Measurements from ENCODE around the gene ZBED4.

The ZBED4 gene

DNA sequence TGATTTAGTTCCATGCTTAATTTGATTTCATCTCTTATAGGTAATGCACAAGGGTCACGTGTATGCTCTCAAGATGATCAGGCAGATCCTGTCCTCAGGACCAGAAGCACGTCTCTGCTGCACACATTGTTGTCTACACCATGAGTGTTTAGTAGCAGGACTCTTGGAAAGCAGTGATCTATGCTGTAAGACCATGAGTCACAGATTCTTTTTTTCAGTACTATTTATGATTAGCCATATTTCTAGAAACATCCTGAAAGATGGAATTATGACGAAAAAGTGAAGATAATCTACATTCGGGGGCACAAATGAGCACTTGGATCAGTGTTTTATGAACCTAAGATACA, 29.6 kb downstream of the ZBED4 start:
- no peak for DNase-seq

DNA sequence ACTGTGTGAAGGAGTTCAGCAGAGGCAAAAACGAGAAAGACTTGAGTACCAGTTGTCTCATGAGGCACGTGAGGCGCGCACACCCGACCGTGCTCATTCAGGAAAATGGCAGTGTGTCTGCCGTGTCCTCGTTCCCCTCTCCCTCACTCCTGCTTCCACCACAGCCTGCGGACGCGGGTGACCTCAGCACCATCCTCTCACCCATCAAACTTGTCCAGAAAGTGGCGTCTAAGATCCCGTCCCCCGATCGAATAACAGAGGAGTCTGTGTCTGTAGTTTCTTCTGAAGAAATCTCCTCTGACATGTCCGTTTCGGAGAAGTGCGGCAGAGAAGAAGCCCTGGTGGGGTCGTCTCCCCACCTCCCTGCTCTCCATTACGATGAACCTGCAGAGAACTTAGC, 30.4 kb downstream of the ZBED4 start:
- DNase-seq, result no peak

DNA sequence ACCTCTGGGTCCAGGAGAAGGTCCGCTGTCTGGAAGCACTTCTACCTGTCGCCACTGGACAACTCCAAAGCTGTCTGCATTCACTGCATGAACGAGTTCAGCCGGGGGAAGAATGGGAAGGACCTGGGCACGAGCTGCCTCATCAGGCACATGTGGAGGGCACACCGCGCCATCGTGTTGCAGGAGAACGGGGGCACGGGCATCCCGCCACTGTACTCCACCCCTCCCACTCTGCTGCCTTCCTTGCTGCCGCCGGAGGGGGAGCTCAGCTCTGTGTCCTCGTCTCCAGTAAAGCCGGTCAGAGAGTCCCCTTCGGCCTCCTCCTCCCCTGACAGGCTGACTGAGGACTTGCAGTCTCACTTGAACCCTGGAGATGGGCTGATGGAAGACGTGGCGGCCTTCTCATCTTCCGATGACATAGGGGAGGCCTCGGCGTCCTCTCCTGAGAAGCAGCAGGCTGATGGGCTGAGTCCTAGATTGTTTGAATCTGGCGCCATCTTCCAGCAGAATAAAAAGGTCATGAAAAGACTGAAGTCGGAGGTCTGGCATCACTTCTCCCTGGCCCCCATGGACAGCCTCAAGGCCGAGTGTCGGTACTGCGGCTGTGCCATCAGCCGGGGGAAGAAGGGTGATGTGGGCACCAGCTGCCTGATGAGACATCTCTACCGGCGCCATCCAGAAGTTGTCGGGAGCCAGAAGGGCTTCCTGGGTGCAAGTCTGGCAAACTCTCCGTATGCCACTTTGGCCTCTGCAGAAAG, 31.0 kb downstream of the ZBED4 start:
- no peak for DNase-seq

DNA sequence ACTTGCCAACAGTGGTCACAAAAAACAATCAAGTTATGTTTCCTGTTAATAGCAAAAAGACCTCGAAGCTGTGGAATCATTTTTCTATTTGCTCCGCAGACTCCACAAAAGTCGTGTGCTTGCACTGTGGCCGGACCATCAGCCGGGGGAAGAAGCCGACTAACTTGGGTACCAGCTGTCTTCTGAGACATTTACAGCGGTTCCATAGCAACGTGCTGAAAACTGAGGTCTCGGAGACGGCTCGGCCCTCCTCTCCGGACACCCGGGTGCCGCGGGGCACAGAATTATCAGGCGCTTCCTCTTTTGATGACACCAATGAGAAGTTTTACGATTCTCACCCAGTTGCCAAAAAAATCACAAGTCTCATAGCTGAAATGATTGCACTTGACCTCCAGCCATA, 31.6 kb downstream of the ZBED4 start:
- DNase-seq, result no peak

DNA sequence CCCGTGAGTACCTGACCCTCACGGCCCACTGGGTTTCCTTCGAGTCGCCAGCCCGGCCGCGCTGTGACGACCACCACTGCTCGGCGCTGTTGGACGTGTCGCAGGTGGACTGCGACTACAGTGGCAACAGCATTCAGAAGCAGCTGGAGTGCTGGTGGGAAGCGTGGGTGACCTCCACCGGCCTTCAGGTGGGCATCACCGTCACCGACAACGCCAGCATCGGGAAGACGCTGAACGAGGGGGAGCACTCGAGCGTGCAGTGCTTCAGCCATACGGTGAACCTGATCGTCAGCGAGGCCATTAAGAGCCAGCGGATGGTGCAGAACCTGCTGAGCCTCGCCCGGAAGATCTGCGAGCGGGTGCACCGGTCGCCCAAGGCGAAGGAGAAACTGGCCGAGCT, 32.2 kb downstream of the ZBED4 start:
- DNase-seq, result no peak

DNA sequence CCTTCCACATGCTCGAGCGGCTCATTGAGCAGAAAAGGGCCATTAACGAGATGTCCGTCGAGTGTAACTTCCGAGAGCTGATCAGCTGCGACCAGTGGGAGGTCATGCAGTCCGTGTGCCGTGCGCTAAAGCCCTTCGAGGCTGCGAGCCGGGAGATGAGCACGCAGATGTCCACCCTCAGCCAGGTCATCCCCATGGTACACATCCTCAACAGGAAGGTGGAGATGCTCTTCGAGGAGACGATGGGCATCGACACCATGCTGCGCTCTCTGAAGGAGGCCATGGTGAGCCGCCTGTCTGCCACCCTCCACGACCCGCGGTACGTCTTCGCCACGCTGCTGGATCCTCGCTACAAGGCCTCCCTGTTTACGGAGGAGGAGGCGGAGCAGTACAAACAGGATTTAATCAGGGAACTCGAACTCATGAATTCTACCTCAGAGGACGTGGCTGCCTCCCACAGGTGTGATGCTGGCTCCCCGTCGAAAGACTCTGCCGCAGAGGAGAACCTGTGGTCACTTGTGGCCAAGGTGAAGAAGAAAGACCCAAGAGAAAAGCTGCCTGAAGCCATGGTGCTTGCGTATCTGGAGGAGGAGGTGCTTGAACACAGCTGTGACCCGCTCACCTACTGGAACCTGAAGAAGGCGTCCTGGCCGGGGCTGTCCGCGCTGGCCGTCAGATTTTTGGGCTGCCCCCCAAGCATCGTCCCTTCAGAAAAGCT, 32.9 kb downstream of the ZBED4 start:
- DNase-seq, result no peak

DNA sequence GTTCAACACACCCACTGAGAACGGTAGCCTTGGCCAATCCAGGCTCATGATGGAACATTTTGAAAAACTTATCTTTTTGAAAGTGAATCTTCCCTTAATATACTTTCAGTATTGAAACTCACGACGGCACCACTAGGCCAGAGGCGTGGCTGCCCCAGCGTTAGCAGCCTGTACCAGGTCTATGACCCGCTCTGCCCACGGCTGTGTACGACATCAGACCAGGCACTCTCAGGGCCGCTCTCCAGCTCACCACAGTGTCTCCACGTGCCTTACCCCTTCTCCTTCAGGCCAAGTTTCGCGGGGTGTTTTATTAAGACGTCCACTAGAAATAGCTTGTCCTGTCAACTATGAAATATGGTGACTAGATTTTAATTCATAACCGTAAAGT, 33.4 kb downstream of the ZBED4 start:
- no peak for DNase-seq

DNA sequence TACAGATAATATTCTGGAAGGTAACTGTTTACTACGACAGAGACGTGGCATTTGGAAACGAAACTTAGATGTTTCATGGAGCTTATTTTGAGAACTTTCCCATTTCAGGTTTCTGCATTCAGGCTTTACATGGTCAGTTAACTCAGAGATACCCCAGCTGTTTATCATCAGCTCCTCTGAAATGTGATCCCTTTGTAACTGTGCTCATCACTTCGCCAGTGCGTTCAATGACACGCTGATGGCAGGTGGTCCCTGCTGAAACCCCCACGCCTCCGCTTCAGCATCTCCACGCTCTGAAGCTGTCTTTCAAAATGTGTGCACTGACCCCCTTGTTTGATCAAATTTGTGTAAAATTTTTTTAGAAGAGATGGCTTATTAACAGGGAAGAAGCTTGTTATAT, 34.1 kb downstream of the ZBED4 start:
- no peak for DNase-seq

DNA sequence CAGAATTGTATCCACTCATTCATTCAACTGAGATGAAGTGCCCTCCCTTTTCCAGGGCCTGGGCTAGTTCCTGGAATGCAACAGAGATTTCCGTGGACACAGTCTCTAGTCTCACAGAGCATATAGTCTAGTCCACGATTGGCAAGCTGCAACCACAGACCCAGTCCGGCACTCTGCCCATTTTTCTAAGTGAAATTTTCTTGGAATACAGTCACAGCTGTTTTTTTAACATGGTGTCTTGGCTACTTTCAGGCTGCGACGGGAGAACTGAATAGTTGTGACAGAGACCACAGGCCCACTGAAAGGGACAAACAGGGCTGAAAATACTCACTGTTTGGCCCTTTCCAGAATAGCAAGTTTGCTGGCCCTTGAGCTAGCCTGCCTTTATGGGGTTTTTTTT, 35.4 kb downstream of the ZBED4 start:
- DNase-seq, result no peak

DNA sequence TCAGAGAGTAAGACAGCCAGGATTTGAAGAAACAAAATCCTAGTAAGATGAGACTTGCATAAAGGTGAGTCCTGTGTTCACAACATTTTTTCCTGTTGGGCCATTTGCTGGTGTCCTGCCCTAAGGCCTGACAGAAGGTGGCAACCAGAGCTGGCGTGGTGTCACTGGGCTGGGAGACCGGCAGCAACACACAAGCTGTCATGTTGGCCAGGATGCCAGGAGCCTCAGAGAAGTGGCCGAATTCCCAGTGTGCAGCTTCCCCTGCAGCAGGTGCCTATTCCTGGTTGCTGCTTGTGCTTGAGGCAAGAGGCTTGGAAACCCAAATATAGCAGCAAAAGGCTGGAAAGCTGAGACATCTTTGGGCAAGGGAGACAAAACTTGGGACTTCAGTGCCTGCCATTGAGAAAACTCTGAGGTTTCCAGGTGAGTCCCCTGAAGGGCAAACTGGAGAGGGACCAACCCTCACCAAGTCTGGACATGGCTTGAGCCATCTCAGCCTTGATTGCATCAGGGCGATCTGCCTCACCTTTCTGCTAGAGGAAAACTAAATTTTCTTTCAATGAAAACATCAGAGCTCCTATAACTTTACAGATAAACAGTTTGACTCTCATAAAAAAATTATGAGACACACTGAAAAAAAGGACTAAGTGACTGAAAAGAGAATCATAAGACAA, 38.7 kb downstream of the ZBED4 start:
- DNase-seq, result no peak

DNA sequence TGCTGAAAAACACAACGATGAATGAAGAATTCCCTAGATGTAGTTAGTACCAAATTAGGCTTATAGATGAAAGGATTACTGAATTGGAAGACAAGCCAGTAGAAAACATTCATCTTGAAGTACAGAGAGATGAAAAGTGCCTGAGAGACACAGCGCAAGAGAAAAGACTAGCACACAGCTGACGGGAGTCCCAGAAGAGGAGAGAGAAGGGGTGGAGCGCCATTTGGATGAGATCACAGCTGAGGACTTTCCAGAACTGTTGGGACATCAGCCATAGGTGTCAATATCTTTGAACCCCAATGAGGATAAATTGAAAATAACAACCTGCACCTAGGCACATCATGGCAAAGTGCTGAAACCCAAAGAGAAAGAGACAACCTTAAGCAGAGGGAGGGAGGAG, 39.4 kb downstream of the ZBED4 start:
- DNase-seq, result no peak

DNA sequence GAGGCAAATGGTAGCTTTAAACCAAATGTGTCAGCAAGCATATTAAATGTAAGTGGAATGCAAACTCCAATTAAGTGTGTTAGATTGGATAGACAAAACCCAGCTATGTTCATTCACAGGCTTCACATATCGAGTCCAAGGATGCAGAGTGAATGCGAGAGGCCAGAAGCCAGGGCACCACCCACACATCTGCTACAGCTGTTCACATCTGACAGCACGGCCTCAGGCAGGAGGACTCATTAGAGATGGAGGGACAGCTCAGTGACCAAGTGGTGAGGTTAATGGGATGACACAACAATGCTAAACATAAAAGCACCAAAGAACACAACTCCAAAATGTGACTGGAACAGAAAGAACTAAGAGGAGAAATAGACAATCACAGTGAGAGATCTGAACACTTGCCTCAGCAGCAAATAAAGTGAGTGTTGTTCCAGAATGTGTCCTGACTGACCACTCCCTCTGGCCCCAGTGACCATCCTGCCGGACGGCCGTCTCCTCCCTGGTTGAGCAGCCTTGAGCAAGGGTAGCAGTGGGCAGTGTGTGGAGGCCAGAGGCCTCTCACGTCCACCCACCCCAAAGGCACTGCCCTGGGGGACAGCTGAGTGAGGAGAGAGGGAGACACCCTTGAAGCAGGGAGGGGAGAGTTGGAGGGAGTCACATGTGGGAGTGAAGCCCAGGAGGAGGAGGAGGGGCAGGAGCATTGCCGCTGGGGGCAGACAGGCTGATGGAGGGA, 40.8 kb downstream of the ZBED4 start:
- no peak for DNase-seq

DNA sequence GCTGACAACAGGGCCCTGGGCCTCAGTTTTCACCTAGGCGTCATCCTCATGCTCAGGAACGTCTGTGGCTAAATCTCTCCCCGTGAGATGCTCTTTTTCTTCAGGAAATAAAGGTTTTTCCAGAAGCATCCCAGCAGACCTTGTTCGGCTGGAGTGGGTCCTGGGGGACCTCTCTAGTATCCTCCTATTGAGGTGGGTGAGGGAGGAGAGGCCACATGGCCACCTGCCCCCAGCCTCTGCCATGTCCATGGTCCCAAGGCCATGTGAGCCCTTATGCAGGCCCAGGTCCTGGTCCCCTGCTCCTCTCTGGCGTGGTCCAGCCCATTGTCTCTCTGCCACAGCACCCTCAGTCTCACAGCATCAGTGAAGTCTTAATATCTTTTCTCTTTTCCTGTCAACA, 42.6 kb downstream of the ZBED4 start:
- DNase-seq, result no peak

DNA sequence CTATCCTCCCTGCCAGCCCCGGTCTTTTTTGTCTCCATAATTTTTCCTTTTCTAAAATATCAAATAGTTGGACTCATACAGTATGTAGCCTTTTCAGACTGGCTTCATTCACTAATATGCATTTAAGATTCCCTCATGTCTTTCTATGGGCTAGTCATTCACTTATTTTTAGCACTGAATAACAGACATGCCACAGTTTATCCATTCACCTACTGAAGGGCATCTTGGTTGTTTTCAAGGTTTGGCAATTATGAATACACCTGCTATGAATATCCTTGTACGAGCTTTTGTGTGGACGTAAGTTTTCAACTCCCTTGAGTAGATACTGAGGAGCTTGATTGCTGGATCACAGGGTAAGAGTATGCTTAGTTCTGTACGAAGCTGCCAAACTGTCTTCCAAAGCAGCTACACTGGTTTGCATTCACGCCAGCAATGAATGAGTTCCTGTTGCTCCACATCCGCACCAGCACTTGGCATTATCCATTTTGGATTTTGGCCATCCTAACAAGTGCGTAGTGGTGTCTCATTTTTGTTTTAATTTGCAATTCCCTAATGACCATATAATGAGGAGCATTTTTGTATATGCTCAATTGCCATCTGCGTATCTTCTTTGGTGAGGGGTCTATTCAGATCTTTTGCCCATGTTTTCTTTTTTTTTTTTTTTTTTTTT, 43.5 kb downstream of the ZBED4 start:
- DNase-seq, result no peak

DNA sequence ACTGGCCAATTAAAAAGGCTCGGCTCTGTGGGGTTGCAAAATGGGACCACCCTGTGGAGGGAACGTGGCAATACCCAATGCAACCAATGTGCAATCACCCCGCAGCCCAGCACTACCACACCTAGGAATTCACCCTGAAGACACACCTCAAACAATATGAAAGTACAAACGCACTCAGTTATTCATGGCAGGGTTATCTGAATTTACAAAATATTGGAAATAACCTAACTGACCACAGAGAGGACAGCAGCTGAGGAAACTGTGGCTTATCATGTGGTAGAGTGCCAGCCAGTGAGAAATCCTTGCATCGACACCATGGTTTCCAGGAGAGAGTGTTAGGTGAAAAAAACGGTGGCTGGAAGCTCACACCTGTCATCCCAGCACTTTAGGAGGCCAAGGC, 45.9 kb downstream of the ZBED4 start:
- DNase-seq, result no peak

DNA sequence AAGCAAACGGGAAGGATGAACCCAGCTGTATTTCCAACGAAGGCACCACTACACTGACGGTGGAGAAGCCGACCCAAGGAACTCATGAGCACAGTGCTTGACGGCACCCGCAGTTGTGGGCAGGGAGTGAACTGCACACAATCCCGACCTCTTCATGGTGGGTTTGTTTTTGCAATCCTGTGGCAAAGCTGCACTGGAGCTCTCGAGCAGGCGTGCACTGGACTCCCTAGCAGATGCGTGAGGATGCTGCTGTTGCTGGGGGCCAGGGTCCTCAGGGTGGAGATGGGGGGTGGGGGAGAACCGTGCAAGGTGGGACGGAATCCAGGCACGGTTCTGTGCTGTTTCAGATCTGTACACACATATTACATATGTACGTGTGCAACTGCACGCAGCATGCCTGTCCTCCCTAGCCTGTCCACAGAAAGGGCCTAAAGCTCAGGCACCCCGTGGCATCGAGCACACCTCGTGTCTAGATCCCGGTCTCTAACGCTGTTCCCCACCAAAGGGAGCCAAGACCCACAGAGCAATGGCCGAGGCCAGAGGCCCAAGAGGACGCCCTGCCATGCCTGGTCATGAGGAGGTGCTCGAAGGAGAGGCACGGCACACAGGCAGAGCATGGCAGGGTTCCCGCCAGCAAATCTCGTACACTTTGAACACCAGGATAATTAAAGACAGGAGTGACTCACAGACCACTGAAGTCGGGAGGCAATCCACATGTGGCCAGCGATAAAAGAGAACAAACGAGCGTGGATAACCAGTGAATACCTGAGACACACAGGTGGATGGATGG, 47.0 kb downstream of the ZBED4 start:
- DNase-seq, result no peak

DNA sequence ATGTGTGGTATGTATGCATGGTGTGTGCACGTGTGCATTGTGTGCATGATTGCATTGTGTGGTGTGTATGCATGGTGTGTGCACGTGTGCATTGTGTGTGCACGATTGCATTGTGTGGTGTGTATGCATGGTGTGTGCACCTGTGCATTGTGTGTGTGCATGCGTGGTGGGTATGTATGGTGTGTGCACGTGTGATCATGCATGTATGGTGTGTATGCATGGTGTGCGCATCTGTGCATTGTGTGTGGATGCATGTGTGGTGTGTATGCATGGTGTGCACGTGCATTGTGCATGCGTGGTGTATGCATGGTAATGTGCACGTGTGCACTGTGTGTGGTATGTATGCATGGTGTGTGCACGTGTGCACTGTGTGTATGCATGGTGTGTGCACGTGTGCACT, 47.8 kb downstream of the ZBED4 start:
- DNase-seq, result no peak

DNA sequence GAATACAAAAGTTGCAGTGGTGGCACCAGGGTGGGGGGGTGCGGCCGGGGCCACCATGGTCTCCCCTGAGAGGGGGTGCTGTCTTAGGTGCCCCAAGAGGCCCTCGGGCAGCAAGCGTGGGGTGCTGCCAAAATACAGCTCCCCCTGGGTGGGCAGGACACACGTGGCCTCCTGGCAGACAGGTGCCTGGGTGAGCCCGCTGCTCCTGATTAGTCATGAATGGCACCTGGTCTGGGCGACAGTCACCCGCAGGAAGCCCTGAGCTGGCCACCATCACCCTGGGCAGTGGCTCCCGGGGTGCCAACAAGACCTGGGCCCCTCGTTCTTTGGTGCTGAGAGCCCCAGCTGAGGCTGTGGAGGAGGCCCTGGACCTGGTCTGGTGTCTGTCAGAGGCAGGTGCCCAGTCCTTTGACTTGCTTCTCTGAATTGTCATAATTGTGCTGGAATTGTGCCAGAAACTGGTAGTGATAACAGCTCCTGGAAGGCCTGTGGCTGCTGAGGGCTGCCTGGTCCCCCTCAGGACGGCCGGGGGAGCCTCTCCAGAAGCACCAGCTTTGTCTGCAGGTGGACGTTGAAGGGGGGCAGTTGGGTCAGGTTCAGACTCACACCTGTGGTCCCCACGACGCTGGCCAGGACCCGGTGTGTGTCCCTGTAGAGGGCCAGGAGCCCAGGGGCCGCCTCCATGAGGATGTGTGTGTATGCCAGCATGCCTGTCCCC, 49.8 kb downstream of the ZBED4 start:
- peak; percentile 11 for DNase-seq

DNA sequence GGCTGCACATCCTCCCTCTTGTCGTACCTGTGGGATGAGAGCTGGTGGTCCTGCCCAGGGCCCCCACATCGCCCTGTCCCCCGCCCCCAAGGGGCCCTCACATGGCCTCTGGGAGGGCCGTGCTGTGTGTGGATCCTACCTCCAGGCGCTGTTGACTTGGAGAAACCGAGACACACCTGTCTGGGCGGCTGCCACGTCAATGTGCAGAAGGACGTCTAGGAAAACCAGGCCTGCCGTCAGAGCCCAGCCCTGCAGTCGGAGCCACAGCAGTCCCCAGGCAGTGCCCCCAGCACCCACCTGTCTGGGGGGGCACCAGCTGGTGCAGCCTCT, 50.4 kb downstream of the ZBED4 start:
- DNase-seq, result no peak

DNA sequence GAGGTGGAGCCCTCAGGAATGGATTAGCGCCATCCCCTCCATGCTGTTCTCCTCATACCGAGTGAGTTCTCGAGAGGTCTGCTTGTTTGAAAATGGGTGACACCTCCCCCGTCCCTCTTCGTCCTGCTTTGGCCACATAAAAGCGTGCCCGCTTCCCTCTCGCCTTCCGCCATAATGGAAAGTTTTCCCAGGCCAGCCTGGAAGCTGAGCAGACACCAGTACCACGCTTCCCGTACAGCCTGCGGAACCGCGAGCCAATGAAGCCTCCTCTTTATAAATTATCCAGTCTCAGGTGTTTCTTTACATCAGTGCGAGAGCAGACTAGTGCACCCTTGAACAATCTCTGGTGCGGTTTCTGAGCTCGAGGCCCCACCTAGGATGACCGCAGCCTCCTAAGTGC, 51.8 kb downstream of the ZBED4 start:
- DNase-seq, result no peak

DNA sequence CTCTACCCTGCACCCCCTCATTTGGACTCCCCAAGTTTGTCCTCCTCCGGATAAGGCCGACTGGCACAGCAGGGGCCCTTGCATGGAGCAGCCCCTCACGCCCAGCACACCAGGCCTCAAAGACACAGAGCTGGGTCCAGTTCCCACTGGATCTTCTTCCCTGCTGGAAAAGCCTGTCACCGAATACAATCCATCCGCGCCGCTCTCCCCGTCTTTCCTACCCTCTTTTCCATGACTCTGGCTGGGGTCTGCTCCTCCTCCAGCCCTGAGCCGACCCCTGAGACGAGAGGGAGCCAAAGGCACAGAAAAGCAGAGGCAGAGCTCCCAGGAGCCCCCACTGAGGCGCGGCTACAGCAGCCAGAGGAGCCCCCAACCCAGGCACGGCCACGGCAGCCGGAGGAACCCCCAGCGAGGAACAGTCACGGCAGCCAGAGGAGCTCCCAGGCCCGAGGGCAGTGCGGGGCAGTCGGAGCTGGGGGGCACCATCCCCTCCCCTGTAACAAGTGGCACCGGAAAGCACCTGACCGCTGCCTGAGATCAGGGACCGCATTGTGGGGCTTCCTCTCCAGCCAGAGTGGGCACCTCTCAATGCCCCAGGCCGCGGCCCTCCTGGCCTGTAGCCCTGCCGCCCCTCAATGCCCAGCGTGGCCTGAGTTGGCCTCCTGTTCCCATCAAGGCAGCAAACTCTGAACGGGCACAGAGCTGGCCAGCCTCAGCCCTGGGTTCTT, 52.6 kb downstream of the ZBED4 start:
- DNase-seq, result no peak
